AG08396 (cell line): ENCODE results near the gene VTCN1.

Experiments used
- DNase-seq: peaks from one replicate; pipeline ENCODE4 v3.0.0; 2012; ENCODE audit warnings: low spot score, mixed read lengths

The VTCN1 gene

GRCh38 chr1:117094841-117095604 lies 115.7 kb downstream of the VTCN1 start:
- peak; percentile 21 for DNase-seq

GRCh38 chr1:117093870-117094621 lies 116.7 kb downstream of the VTCN1 start:
- peak; percentile 31 for DNase-seq
